NCI-H2107 treated with DMSO at 0.1 percent for 48 hours (cell line): ENCODE data around the gene ALKBH5.

Experiments
- DNase-seq: peaks from one replicate; lab custom pipeline; 2025; ENCODE audit not compliant: unreplicated experiment; lab: John Stamatoyannopoulos, UW

Gene ALKBH5

DNA sequence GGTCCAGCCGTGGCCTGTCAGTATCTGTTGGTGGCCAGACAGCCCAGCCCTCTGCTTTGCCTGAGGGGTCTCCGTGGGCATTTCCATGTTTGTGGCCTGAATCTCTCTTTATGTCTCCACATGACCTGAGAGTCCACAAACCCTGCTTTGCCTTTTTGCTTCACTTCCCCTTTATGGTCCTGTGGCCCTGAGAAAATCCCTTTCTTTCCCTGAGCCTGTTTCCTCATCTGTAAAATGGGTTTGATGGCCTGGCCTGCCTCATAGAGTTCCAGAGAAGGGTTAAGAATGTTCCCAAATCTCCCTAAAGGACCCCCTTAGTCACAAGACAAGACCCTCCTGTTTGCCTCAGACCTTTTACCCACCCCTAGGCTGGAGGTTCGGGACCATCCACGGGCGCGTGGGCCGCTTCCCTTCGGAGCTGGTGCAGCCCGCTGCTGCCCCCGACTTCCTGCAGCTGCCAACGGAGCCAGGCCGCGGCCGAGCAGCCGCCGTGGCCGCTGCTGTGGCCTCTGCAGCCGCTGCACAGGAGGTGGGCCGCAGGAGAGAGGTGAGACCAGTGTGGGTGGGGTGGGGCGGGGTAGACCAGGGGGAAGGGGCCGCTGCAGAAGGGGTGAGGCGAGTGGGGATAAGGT, 26.2 kb upstream of the ALKBH5 start:
- DNase-seq = no peak

DNA sequence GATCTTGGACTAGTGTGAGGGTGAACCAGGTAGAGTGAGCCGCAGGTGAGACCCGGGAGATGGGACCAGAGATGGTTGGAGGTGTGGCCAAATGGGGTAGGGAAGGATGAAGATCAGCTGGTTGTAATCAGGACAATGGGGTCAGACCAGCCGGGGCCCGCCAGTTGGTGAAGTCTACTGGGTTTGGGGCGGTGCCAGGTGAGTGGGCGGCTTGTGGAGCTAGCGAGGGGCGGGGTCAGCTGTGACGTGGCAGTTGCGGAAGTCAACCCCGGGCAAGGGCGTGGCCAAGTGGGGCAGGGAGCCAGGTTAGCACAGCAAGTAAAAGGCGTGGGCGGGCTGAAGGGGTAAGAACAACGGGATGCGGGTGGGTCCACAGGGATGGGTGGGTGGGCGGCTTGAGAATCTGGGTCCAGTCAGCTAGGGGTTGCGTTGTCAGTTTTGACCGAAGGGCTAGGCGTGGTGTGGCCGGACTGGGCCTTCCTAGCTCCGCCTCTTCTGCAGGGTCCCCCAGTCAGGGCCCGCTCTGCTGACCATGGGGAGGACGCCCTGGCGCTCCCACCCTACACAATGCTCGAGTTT, 25.5 kb upstream of the ALKBH5 start:
- DNase-seq = no peak

- no peak for DNase-seq
These were observed 24.0 kb upstream of the ALKBH5 start for GRCh38 chr17:18159551-18160120.

GRCh38 chr17:18160128-18160856, 23.3 kb upstream of the ALKBH5 start:
- DNase-seq = no peak

DNA sequence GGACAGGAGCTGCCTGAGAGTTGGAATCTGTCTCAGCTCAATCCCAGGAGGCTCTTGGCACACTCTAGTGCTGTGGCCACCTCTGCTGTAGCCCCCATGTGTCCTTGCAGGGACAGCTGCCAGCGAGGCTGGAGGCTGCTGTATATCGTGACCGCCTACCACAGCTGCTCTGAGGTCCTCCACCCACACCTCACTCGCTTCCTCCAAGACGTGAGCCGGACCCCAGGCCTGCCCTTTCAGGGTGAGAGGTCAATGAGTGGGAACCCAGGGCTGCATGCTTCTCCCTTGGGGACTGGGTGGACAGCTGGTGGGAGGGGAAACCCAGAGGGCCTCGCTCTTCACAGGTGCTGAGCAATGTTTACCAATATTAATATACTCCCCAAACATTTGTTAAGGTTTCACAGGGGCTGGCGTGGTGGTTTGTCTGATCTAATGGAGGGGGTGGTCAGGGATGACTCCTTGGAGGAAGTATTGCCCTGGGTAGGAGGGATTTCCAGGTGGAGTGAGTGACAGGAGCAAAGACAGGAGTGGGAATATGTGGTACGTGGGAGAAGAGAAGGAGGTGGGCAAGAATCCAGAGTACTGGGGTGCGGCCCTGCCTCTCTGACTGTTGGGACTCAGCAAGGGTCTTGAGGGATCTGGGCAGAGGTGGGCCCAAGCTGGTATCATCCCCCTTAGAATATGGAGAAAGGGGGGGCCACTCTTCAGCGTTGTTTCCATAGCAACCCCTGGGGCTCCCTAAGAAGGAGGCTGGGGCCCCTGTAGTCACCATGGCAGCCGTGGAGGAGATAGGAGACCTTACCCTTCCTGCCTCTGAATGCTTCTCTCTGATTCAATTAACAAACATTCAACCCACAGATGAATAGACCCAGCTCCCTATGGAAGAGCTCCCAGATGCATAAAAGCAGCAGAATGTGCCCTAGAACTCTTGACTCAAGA, 22.2 kb upstream of the ALKBH5 start:
- DNase-seq = no peak

DNA sequence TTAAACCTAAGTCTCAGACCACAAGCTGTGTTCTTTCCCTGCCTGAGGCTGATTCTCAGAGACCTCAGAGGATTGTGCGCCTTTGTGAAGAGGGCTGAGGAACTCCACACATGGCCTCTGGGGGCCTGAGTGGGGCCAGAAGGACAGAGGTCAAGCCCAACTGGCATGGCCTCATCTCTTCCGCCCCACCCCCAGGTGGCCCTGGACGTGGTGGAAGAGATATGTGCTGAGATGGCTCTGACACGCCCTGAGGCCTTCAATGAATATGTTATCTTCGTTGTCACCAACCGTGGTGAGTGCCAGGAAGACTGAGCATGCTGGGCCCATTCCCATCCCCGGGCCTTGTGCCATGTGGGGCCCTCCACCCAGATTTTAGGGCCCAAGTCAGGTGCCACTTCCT, 20.1 kb upstream of the ALKBH5 start:
- no peak for DNase-seq

- no peak for DNase-seq
These were observed 16.7 kb upstream of the ALKBH5 start for GRCh38 chr17:18166894-18167293.

DNA sequence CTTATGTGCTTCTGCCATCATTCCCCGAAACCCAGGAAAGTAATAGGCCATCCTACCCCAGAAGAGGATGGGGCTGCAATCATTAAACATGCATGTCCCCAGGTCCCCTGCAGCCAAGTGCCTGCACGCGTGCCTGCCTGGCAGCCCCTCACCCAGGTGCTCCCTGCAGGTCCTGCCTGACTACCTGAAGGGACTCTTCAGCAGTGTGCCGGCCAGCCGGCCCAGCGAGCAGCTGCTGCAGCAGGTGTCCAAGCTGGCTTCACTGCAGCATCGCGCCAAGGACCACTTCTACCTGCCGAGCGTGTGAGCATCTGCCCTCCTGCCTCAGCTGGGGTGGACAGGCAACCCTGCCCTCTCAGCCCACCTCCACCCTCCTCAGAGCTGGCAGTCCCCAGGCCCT, 16.2 kb upstream of the ALKBH5 start:
- no peak for DNase-seq

GRCh38 chr17:18172531-18173278, 10.9 kb upstream of the ALKBH5 start:
- DNase-seq = no peak

- DNase-seq = no peak
These were observed 9.9 kb upstream of the ALKBH5 start for GRCh38 chr17:18173740-18174139.

DNA sequence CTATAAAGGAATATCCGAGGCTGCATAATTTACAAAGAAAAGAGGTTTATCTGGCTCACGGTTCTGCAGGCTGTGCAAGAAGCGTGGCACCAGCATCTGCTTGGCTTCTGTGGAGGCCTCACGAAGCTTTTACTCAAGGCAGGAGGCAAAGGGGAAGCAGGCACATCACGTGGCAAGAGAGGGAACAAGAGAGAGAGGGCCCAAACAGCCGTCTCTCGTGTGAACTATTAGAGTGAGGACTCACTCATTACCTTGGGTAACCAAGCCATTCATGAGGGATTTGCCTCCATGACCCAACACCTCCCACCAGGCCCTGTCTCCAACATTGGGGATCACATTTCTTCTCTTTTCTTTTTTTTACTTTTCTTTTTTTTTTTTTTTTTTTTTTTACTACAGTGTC, 7.5 kb upstream of the ALKBH5 start:
- DNase-seq = no peak

DNA sequence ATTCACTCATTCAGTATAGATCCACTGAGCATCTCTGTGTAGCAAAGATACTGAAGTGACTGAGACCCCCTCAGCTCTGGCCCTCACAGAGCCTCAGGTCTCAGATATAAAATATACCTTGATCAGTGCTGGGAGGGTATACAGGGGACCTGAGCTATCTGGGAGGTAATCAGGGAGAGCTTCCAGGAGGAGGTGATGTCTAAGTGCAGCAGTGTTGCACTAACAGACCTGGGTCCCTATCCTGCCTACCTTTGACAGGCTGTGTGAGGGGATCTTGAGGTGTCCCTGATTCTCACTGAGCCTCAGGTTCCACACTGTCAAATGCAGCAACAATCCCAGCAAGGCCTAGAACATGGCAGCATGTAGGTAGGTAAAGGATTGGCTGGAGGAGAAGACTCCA, 6.5 kb upstream of the ALKBH5 start:
- DNase-seq = no peak

GRCh38 chr17:18177722-18178121, 5.9 kb upstream of the ALKBH5 start:
- DNase-seq = no peak

- no peak for DNase-seq
These were observed 4.4 kb upstream of the ALKBH5 start for GRCh38 chr17:18179196-18179595.

- DNase-seq = no peak
These were observed 3.8 kb upstream of the ALKBH5 start for GRCh38 chr17:18179804-18180203.

- DNase-seq = no peak
These were observed 2.3 kb upstream of the ALKBH5 start for GRCh38 chr17:18181358-18181757.

DNA sequence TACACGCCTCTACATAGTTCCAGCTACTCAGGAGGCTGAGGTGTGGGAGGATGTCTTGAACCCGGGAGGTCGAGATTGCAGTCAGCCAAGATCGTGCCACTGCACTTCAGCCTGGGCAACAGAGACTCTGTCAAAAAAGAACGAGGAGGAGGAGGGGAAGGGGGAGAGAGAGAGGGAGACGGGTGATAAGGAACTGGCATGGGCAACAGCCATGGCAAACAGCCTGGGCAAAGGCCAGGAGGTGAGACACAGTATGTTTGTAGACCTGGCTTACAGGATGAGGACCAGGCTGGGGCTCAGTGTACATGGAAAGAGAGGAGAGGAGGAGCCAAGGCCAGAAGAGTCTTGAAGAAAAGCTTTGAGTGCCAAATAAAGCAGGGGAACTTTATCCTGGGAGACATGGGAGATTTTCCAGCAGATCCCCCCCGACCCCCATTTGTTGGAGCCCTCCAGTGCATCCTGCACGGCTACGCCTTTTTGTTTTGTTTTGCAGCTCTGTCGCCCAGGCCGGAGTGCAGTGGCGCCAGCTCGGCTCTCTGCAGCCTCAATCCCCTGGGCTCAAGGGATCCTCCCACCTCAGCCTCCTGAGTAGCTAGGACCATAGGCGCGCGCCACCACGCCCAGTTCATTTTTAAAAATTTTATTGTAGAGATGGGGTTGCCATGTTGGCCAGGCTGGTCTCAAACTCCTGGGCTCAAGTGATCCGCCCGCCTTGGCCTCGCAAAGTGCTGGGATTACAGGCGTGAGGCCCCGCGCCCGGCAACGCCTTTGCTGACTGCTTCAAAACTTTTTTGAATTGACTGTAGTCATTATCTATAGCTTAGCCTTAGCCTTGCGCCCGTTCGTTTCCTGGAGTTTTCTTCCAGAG, 1.3 kb upstream of the ALKBH5 start:
- DNase-seq = no peak

- no peak for DNase-seq
These were observed 672 bp upstream of the ALKBH5 start for GRCh38 chr17:18182978-18183333.

DNA sequence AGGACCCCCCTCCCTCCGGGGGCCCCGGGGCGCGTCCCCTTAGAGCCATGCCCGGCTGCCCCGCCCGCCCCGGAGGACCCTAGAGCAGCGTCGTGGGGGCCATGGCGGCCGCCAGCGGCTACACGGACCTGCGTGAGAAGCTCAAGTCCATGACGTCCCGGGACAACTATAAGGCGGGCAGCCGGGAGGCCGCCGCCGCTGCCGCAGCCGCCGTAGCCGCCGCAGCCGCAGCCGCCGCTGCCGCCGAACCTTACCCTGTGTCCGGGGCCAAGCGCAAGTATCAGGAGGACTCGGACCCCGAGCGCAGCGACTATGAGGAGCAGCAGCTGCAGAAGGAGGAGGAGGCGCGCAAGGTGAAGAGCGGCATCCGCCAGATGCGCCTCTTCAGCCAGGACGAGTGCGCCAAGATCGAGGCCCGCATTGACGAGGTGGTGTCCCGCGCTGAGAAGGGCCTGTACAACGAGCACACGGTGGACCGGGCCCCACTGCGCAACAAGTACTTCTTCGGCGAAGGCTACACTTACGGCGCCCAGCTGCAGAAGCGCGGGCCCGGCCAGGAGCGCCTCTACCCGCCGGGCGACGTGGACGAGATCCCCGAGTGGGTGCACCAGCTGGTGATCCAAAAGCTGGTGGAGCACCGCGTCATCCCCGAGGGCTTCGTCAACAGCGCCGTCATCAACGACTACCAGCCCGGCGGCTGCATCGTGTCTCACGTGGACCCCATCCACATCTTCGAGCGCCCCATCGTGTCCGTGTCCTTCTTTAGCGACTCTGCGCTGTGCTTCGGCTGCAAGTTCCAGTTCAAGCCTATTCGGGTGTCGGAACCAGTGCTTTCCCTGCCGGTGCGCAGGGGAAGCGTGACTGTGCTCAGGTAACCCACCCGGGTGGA, 759 bp downstream of the ALKBH5 start:
- no peak for DNase-seq
